IPS-18c (cell line): ENCODE data around the gene FAHD1.
"Not testable (repeated sequence)": the region's sequence is repeated elsewhere in the genome, so short reads cannot be mapped to it uniquely, and the experiment has no call there.

Source experiments
- H3K4me3 ChIP-seq: 2 replicates; pipeline ENCODE4 v1.7.0; 2013; ENCODE audit warnings: low read depth, mild to moderate bottlenecking, low read length, moderate library complexity; ENCODE audit not compliant: insufficient read depth
- H3K9me3 ChIP-seq: one replicate; pipeline ENCODE4 v1.6.1; 2013; ENCODE audit warnings: mild to moderate bottlenecking, low read length, moderate library complexity; ENCODE audit not compliant: control insufficient read depth, insufficient read depth

The FAHD1 gene

GRCh38 chr16:1862394-1862793 lies 35.4 kb downstream of the FAHD1 start:
- Histone ChIP-seq H3K4me3 (no peak overlapping the region), H3K9me3 (no peaks in the 10 kb centered on the region)

DNA sequence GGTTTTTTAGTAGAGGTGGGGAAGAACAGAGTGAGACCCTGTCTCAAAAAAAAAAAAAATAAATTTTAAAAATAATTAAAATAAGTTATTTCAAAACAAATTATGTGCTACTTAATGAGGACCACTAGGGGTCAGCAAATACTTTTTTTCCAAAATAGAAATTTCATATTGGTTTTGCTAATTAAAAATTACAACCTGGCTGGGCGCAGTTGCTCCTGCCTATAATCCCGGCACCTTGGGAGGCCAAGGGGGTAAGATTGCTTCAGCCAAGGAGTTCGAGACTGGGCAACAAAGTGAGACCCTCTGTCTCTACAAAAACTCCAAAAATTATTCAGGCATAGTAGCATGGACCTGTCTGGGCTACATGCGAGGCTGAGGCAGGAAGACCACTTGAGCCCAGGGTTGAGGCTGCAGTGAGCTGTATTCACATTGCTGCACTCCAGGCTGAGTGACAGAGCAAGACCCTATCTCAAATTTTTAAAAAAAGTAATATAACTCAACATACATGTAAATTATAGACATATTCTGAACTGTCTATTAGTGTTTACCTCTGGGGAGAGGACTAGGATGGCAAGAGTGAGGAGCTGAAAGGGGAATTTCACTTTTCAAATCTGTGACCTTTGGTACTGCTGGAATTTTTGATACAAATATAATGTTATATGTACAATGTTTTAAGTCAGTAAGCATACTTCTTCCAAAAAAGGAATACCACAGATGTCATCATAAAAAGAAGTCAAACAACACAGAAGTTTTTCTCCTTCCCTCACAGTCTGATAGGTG lies 36.9 kb downstream of the FAHD1 start:
- Histone ChIP-seq H3K4me3 (no peak overlapping the region), H3K9me3 (no peaks in the 10 kb centered on the region)

DNA sequence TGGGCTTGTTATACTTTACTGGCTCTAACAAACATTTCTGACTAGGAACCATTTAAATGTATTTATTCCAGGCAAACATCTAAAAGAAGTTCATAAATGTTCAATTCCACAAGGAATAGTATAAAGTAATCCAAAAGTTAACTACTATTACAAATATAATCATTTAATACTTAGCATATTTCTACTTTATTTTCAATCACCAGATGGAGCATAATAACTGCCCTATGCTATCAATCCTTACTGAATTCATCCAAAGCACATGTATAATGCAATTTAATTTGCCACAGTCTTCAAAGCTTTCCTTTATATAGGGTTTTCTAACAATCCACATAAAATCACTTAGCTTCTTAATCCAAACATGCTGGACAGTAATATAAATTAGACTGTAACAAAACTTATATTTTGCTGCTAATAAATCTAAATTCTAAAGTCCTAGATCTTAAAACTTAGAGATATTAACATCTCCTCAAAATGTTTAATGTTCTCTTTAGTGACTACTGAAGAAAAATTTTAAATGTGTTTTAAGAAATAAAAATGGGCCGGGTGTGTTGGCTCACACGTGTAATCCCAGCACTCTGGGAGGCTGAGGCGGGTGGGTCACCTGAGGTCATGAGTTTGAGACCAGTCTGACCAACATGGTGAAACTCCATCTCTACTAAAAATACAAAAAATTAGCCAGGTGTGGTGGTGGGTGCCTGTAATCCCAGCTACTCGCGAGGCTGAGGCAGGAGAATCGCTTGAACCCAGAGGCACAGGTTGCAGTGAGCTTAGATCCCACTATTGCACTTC lies 39.1 kb downstream of the FAHD1 start:
- Histone ChIP-seq H3K4me3 (no peak overlapping the region), H3K9me3 (no peaks in the 10 kb centered on the region)

- Histone ChIP-seq H3K4me3 (no peak overlapping the region), H3K9me3 (no peaks in the 10 kb centered on the region)
Measured at GRCh38 chr16:1870365-1871082, 43.5 kb downstream of the FAHD1 start.

GRCh38 chr16:1871974-1872635 lies 45.1 kb downstream of the FAHD1 start, which contains the start of gene MEIOB:
MEIOB (minus strand) TSS chr16:1872164; CDS start chr16:1868175, 3,989 bp downstream.
- Histone ChIP-seq H3K4me3 (peak within 1 kb of the TSS; percentile 41), H3K9me3 (no peaks in the 10 kb centered on the region)

DNA sequence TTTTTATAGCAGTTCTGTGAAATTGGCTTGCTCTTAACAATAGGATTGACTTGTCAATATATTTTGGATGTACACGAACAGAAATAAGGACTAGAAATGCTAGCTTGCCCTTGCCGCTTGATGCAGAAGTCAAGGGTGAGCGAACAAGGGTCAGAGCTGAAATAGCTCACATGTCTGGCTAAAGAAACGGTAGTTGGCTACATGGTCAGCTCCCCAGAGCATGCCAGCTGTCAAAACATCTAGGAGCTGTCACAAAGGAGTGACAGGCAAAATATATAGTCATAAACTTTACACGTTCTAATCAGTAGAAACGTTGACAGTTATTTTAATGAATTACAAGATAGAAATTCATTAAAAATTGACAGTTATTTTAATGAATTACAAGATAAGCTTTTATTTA lies 47.8 kb downstream of the FAHD1 start:
- Histone ChIP-seq H3K4me3 (no peak overlapping the region), H3K9me3 (no peaks in the 10 kb centered on the region)

- H3K9me3 ChIP-seq, H3K4me3 ChIP-seq: not testable (repeated sequence)
Measured at GRCh38 chr16:1876066-1876465, 49.1 kb downstream of the FAHD1 start.

DNA sequence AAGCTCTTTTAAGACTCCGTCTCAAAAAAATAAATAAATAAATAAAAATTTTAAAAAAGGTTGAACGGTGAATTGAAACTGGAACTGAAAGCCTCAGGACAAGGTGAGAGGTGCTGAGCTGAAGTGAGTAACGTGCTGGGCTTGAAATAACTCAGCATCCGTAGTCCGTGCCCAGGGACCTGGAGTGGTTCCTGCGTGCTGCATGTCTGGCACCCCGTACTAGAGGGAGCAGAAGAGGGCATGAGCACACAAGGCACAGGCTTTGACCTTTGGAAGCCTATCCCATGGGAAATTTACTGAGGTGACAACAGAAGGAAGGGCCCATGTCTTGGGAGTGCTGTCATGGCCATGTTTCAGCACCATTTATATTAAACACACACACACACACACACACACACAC lies 49.5 kb downstream of the FAHD1 start:
- Histone ChIP-seq H3K9me3 (no peaks in the 10 kb centered on the region), H3K4me3 (no peak overlapping the region)

- Histone ChIP-seq H3K4me3 (no peak overlapping the region), H3K9me3 (no peaks in the 10 kb centered on the region)
Measured at GRCh38 chr16:1877089-1877488, 50.1 kb downstream of the FAHD1 start.

GRCh38 chr16:1877804-1878203 lies 50.8 kb downstream of the FAHD1 start:
- H3K9me3 ChIP-seq, result no peaks in the 10 kb centered on the region
- H3K4me3 ChIP-seq, result no peak overlapping the region

- Histone ChIP-seq H3K4me3 (no peak overlapping the region), H3K9me3 (no peaks in the 10 kb centered on the region)
Measured at GRCh38 chr16:1878256-1878655, 51.2 kb downstream of the FAHD1 start.
